Thymus (tissue), 11 donors: Measurements from ENCODE around the gene KDM4B. TPM values are rescaled to one million over a fixed set of nuclear protein-coding genes. Genes with fewer than 3 reads are reported as not detected.

ENCODE experiments used
- DNase-seq, 9 donors: peaks; one replicate each; pipeline ENCODE4 v3.0.0-alpha.2; 2013; ENCODE audit warnings: low spot score in 9 of 9, low read depth in 6 of 9, missing footprints in 1 of 9
- H3K27ac ChIP-seq, 2 donors: one replicate each; pipeline ENCODE4 v1.5.1; 2013; ENCODE audit warnings: control low read depth in 1 of 2, low read depth in 1 of 2, low read length in 1 of 2, mild to moderate bottlenecking in 1 of 2, moderate library complexity in 1 of 2
- H3K27me3 ChIP-seq, 2 donors: one replicate each; pipeline ENCODE4 v1.5.1; 2013; ENCODE audit warnings: low read length in 1 of 2; ENCODE audit not compliant: control insufficient read depth in 2 of 2, insufficient read depth in 1 of 2
- H3K36me3 ChIP-seq, 2 donors: one replicate each; pipeline ENCODE4 v1.5.1; 2013; ENCODE audit warnings: low read length in 1 of 2, mild to moderate bottlenecking in 1 of 2, moderate library complexity in 1 of 2; ENCODE audit not compliant: control insufficient read depth in 2 of 2, insufficient read depth in 2 of 2
- H3K4me1 ChIP-seq, 2 donors: one replicate each; pipeline ENCODE4 v1.5.1; 2013; ENCODE audit warnings: low read length in 2 of 2; ENCODE audit not compliant: control insufficient read depth in 2 of 2, insufficient read depth in 2 of 2
- H3K4me3 ChIP-seq, 2 donors: one replicate each; pipeline ENCODE4 v1.5.1; 2013; ENCODE audit warnings: low read length in 2 of 2, control low read depth in 1 of 2, mild to moderate bottlenecking in 1 of 2
- H3K9me3 ChIP-seq, 2 donors: one replicate each; pipeline ENCODE4 v1.5.1; 2013; ENCODE audit warnings: low read length in 1 of 2, mild to moderate bottlenecking in 1 of 2; ENCODE audit not compliant: control insufficient read depth in 2 of 2, insufficient read depth in 1 of 2
- WGBS: extraction: QIAGEN DNeasy Blood & Tissue Kit; methylation state at CpG from one replicate; pipeline ENCODE4 v1.1.7; 2013; 5-methylcytosine and 5-hydroxymethylcytosine counted together
- polyA plus RNA-seq: library from polyadenylated mRNA; stranded (reverse); fragments of 200-250 nt; gene quantifications from one replicate; pipeline ENCODE4 v1.2.3, GENCODE V29; 2013
- total RNA-seq: library from RNA; stranded (reverse); fragments of 120-200 nt; gene quantifications from one replicate; pipeline ENCODE4 v1.2.4, GENCODE V29; 2013
- donor health status: healthy.

KDM4B gene
- total and polyA plus RNA-seq, 2 donors = 8.6 to 24.6 TPM

GRCh38 chr19:5110546-5110945 is 141.6 kb downstream of the KDM4B start:
- H3K36me3 ChIP-seq = peaks cover 12 to 37% of the 10 kb centered on the region in 2 donors
- 98% methylated on average over 27 of the region's 27 CpGs for WGBS
- H3K4me3 ChIP-seq = no peak overlapping the region
- H3K9me3 ChIP-seq = peaks cover 0 to 5% of the 10 kb centered on the region in 2 donors
- no peak overlapping the region for H3K27ac ChIP-seq
- no peaks in the 10 kb centered on the region for H3K4me1 ChIP-seq
- no peak for DNase-seq
- no peaks in the 10 kb centered on the region for H3K27me3 ChIP-seq

- Histone ChIP-seq H3K36me3 (peaks cover 12 to 38% of the 10 kb centered on the region in 2 donors), H3K4me3 (no peak overlapping the region), H3K27ac (no peak overlapping the region), H3K9me3 (peaks cover 2 to 10% of the 10 kb centered on the region in 2 donors), H3K27me3 (no peaks in the 10 kb centered on the region), H3K4me1 (no peaks in the 10 kb centered on the region)
- DNase-seq = no peak
- 98% methylated on average over 21 of the region's 21 CpGs for WGBS
These were observed 142.1 kb downstream of the KDM4B start for GRCh38 chr19:5111051-5111450.

GRCh38 chr19:5112175-5112574 is 143.3 kb downstream of the KDM4B start:
- Histone ChIP-seq H3K9me3 (peaks cover 2 to 14% of the 10 kb centered on the region in 2 donors), H3K27ac (no peak overlapping the region), H3K36me3 (peaks cover 12 to 31% of the 10 kb centered on the region in 2 donors), H3K4me3 (no peak overlapping the region), H3K4me1 (no peaks in the 10 kb centered on the region), H3K27me3 (no peaks in the 10 kb centered on the region)
- no peak for DNase-seq
- WGBS = 100% methylated on average over 6 of the region's 6 CpGs

GRCh38 chr19:5112681-5113575 is 144.0 kb downstream of the KDM4B start:
- H3K36me3 ChIP-seq = peaks cover 12 to 31% of the 10 kb centered on the region in 2 donors

GRCh38 chr19:5113633-5114586 is 145.0 kb downstream of the KDM4B start:
- Histone ChIP-seq H3K27me3 (no peaks in the 10 kb centered on the region), H3K36me3 (peaks cover 12 to 31% of the 10 kb centered on the region in 2 donors), H3K9me3 (peaks cover 2 to 14% of the 10 kb centered on the region in 2 donors), H3K27ac (no peak overlapping the region), H3K4me1 (no peaks in the 10 kb centered on the region), H3K4me3 (no peak overlapping the region)
- 97% methylated on average over 43 of the region's 43 CpGs for WGBS
- DNase-seq = no peak

More at GRCh38 chr19:5112681-5113575, 144.0 kb downstream of the KDM4B start:
- Histone ChIP-seq H3K27ac (no peak overlapping the region), H3K27me3 (no peaks in the 10 kb centered on the region), H3K4me1 (no peaks in the 10 kb centered on the region), H3K9me3 (peaks cover 2 to 14% of the 10 kb centered on the region in 2 donors), H3K4me3 (no peak overlapping the region)
- WGBS = 97% methylated on average over 27 of the region's 27 CpGs
- no peak for DNase-seq

- H3K4me3 ChIP-seq = no peak overlapping the region
- 97% methylated on average over 11 of the region's 11 CpGs for WGBS
These were observed 145.8 kb downstream of the KDM4B start for GRCh38 chr19:5114727-5115126.

GRCh38 chr19:5115351-5115750 is 146.4 kb downstream of the KDM4B start:
- peaks cover 2 to 14% of the 10 kb centered on the region in 2 donors for H3K9me3 ChIP-seq
- no peaks in the 10 kb centered on the region for H3K27me3 ChIP-seq
- H3K4me3 ChIP-seq = no peak overlapping the region
- H3K36me3 ChIP-seq = peaks cover 15 to 37% of the 10 kb centered on the region in 2 donors
- no peak overlapping the region for H3K27ac ChIP-seq
- 97% methylated on average over 7 of the region's 7 CpGs for WGBS
- no peak for DNase-seq
- no peaks in the 10 kb centered on the region for H3K4me1 ChIP-seq

More at GRCh38 chr19:5114727-5115126, 145.8 kb downstream of the KDM4B start:
- DNase-seq = no peak
- H3K27me3 ChIP-seq = no peaks in the 10 kb centered on the region
- H3K36me3 ChIP-seq = peaks cover 15 to 38% of the 10 kb centered on the region in 2 donors
- H3K4me1 ChIP-seq = no peaks in the 10 kb centered on the region
- peaks cover 2 to 14% of the 10 kb centered on the region in 2 donors for H3K9me3 ChIP-seq
- H3K27ac ChIP-seq = no peak overlapping the region

GRCh38 chr19:5115771-5116202 is 146.9 kb downstream of the KDM4B start:
- Histone ChIP-seq H3K27me3 (no peaks in the 10 kb centered on the region), H3K9me3 (peaks cover 2 to 14% of the 10 kb centered on the region in 2 donors), H3K4me1 (peaks cover 0 to under 1% of the 10 kb centered on the region in 2 donors), H3K4me3 (no peak overlapping the region), H3K27ac (no peak overlapping the region), H3K36me3 (peaks cover 13 to 33% of the 10 kb centered on the region in 2 donors)
- 97% methylated on average over 6 of the region's 6 CpGs for WGBS
- DNase-seq = no peak
